ENCODE measurements around the gene ABCA7.

The ABCA7 gene

DNA sequence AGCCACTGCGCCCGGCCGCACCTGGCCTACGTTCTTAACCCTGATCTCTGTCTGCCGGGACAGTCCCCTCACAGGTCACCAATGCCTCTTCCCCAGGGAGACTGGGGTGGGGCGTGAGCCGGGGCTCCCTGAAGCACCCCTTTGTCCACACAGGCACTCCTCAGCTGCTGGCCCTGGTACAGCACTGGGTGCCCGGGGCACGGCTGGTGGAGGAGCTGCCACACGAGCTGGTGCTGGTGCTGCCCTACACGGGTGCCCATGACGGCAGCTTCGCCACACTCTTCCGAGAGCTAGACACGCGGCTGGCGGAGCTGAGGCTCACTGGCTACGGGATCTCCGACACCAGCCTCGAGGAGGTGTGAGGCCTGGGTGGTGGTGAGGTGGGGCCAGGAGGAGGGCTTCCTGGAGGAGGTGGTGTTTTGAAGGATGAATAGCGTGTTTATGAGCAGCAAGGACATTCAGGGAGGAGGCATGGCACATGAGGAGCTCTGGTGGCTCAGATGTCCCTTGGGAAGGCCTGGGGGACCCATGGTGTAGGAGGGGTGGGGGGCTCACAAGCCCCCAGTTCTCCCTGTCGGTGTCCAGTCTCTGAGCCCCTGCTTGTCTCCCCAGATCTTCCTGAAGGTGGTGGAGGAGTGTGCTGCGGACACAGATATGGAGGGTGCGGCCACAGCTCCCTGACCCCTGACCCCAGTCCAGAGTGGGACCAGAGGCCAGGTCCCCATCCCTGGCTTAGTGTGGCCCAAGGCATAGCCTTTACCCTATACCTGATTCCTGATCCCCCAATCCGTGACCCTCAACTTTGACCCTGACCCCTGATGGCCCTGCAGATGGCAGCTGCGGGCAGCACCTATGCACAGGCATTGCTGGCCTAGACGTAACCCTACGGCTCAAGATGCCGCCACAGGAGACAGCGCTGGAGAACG lies 13.5 kb downstream of the ABCA7 start:
- Histone ChIP-seq H3K79me2 (ENCODE audit: insufficient read depth, low read depth) (no peaks in the 10 kb centered on the region), H2AFZ (ENCODE audit: low read depth) (no peak overlapping the region), H3K4me3 (IDR thresholded peaks at IDR 0.05; ENCODE audit: insufficient read depth, low read depth, low read length) (no peak overlapping the region), H3K27ac (no peak overlapping the region), H3K9ac (no peak overlapping the region), H3K27me3 (ENCODE audit: insufficient read depth, low read depth) (no peaks in the 10 kb centered on the region), H3K4me1 (ENCODE audit: low read depth, poor library complexity, severe bottlenecking) (no peaks in the 10 kb centered on the region), H3K4me2 (no peak overlapping the region), H4K20me1 (ENCODE audit: insufficient read depth) (no peaks in the 10 kb centered on the region), H3K36me3 (ENCODE audit: insufficient read depth) (no peaks in the 10 kb centered on the region)
- TF ChIP-seq CTCF (conservative IDR thresholded peaks at IDR 0.05; ENCODE audit: low read depth, low read length), result no peak

GRCh38 chr19:1054102-1055027 lies 14.5 kb downstream of the ABCA7 start:
- no peak overlapping the region for H2AFZ ChIP-seq (ENCODE audit: low read depth)
- no peaks in the 10 kb centered on the region for H4K20me1 ChIP-seq (ENCODE audit: insufficient read depth)
- no peaks in the 10 kb centered on the region for H3K27me3 ChIP-seq (ENCODE audit: insufficient read depth, low read depth)
- H3K27ac ChIP-seq, result no peak overlapping the region
- H3K4me2 ChIP-seq, result no peak overlapping the region
- no peaks in the 10 kb centered on the region for H3K4me1 ChIP-seq (ENCODE audit: low read depth, poor library complexity, severe bottlenecking)
- H3K36me3 ChIP-seq (ENCODE audit: insufficient read depth), result no peaks in the 10 kb centered on the region
- no peaks in the 10 kb centered on the region for H3K79me2 ChIP-seq (ENCODE audit: insufficient read depth, low read depth)
- no peak overlapping the region for H3K9ac ChIP-seq
- H3K4me3 ChIP-seq (IDR thresholded peaks at IDR 0.05; ENCODE audit: insufficient read depth, low read depth, low read length), result no peak overlapping the region
- TF ChIP-seq CTCF (conservative IDR thresholded peaks at IDR 0.05; ENCODE audit: low read depth, low read length), result no peak

DNA sequence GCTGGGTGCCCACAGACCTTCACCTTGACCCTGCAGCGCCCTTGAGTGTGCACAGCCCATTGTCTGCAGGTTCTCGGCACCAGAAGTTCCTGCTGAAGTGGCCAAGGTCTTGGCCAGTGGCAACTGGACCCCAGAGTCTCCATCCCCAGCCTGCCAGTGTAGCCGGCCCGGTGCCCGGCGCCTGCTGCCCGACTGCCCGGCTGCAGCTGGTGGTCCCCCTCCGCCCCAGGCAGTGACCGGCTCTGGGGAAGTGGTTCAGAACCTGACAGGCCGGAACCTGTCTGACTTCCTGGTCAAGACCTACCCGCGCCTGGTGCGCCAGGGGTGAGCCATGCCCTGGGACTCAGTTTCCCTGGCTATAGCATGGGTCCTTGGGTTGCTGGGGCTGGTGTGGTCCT lies 15.1 kb downstream of the ABCA7 start:
- Histone ChIP-seq H3K79me2 (ENCODE audit: insufficient read depth, low read depth) (no peaks in the 10 kb centered on the region), H4K20me1 (ENCODE audit: insufficient read depth) (no peaks in the 10 kb centered on the region), H3K4me3 (IDR thresholded peaks at IDR 0.05; ENCODE audit: insufficient read depth, low read depth, low read length) (no peak overlapping the region), H3K4me1 (ENCODE audit: low read depth, poor library complexity, severe bottlenecking) (no peaks in the 10 kb centered on the region), H3K36me3 (ENCODE audit: insufficient read depth) (no peaks in the 10 kb centered on the region), H2AFZ (ENCODE audit: low read depth) (no peak overlapping the region), H3K27ac (no peak overlapping the region), H3K27me3 (ENCODE audit: insufficient read depth, low read depth) (no peaks in the 10 kb centered on the region), H3K4me2 (no peak overlapping the region), H3K9ac (no peak overlapping the region)
- TF ChIP-seq CTCF (conservative IDR thresholded peaks at IDR 0.05; ENCODE audit: low read depth, low read length), result no peak

DNA sequence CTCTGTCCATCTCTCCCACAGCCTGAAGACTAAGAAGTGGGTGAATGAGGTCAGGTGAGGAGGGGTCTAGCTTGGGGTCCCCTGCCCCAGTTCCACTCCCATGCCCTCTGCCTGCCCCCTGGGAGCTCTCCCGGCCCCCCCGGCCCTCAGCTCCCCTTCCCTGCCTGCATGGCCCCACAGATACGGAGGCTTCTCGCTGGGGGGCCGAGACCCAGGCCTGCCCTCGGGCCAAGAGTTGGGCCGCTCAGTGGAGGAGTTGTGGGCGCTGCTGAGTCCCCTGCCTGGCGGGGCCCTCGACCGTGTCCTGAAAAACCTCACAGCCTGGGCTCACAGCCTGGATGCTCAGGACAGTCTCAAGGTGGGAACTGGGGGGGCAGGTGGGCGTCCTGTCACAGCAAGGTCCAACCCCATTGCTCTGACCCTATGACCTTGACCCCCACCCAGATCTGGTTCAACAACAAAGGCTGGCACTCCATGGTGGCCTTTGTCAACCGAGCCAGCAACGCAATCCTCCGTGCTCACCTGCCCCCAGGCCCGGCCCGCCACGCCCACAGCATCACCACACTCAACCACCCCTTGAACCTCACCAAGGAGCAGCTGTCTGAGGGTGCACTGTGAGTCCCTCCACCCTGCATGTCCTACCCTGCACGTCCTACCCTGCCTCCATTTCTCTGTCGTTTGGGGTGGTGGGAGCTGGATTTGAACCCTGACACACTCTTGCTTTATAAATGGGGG lies 16.1 kb downstream of the ABCA7 start:
- no peak for TF ChIP-seq CTCF (conservative IDR thresholded peaks at IDR 0.05; ENCODE audit: low read depth, low read length)
- Histone ChIP-seq H3K4me3 (IDR thresholded peaks at IDR 0.05; ENCODE audit: insufficient read depth, low read depth, low read length) (no peak overlapping the region), H4K20me1 (ENCODE audit: insufficient read depth) (no peaks in the 10 kb centered on the region), H3K9ac (no peak overlapping the region), H3K27me3 (ENCODE audit: insufficient read depth, low read depth) (no peaks in the 10 kb centered on the region), H3K4me1 (ENCODE audit: low read depth, poor library complexity, severe bottlenecking) (no peaks in the 10 kb centered on the region), H3K27ac (no peak overlapping the region), H3K4me2 (no peak overlapping the region), H3K79me2 (ENCODE audit: insufficient read depth, low read depth) (no peaks in the 10 kb centered on the region), H2AFZ (ENCODE audit: low read depth) (no peak overlapping the region), H3K36me3 (ENCODE audit: insufficient read depth) (no peaks in the 10 kb centered on the region)

Data from KMS-11 (cell line).